ENCODE measurements around the gene ANAPC15. TPM values are rescaled to one million over a fixed set of nuclear protein-coding genes. Genes with fewer than 3 reads are reported as not detected.

ANAPC15 gene
- polyA plus RNA-seq, 3 donors: 92.6 to 112 (median 94.8) TPM

DNA sequence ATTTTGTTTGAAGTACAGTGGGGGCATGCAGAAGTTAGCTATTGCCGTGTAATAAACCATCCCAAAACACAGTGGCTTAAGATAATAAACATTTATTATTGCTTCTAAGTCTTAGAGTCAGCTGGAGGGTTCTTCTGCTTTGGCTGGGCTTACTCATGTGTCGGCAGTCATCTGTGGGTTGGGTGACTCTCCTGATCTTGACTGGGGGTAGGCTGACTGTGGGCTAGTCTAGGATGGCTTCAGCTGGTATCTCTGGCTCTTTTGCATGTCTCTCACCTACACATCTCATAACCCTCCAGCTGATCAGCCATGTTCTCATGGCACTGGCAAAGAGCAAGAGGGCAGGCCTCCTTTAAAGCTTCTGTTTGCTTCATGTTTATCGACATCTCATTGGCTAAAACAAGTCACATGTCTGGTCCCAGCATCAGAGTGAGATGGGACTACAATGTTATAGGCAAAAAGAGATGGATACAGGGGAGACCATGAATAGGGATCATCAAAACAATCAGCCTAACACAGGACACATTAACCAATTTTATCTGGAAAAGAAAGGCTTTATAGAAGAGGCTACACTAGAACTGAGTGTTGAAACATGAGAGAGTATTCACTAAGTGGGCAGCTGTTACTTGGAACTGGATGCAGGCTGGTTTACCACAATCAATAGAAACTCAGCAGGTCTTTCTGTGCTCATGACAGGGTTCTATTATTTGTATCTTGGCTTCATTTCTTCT, 26.7 kb downstream of the ANAPC15 start:
- Histone ChIP-seq H3K4me2 (replicated peaks; ENCODE audit: extremely low read depth, low read length, poor library complexity, severe bottlenecking) (no peak overlapping the region), H3K27me3 (ENCODE audit: control insufficient read depth in 2 of 2, insufficient read depth in 2 of 2, low read length in 2 of 2) (no peaks in the 10 kb centered on the region), H3K79me2 (ENCODE audit: insufficient read depth, low read length) (peaks cover 11% of the 10 kb centered on the region), H3K4me3 (replicated peaks in 1 of 3; ENCODE audit: low read depth in 2 of 3, low read length in 3 of 3) (no peak overlapping the region), H4K20me1 (ENCODE audit: insufficient read depth, low read length) (peaks cover 13% of the 10 kb centered on the region), H3K36me3 (replicated peaks in 1 of 2; ENCODE audit: control insufficient read depth in 1 of 2, insufficient read depth in 2 of 2, low read length in 2 of 2) (peaks cover 27 to 55% of the 10 kb centered on the region in 2 donors), H3K9me3 (replicated peaks in 1 of 2; ENCODE audit: control insufficient read depth in 1 of 2, insufficient read depth in 1 of 2, low read length in 2 of 2) (no peaks in the 10 kb centered on the region), H3K9ac (ENCODE audit: insufficient read depth, low read length, poor library complexity, severe bottlenecking) (no peak overlapping the region), H3K27ac (ENCODE audit: low read depth in 1 of 2, low read length in 2 of 2) (no peak overlapping the region), H2AFZ (ENCODE audit: insufficient read depth, low read depth, low read length, poor library complexity, severe bottlenecking) (no peak overlapping the region), H3K4me1 (ENCODE audit: control insufficient read depth in 1 of 2, insufficient read depth in 2 of 2, low read length in 2 of 2) (peaks cover 23 to 25% of the 10 kb centered on the region in 2 donors)
- no peak for TF ChIP-seq CTCF (IDR thresholded peaks at IDR 0.05)
- H3K4me1 Mint-ChIP-seq: peaks cover 24% of the 10 kb centered on the region
- peaks cover 42 to 44% of the 10 kb centered on the region in 2 donors for H3K36me3 Mint-ChIP-seq
- no CpG with 5 or more reads among the region's 3 CpGs for WGBS (ENCODE audit: insufficient coverage)
- DNase-seq: no peak
- H3K27ac Mint-ChIP-seq: peak overlapping the region in 4 of 7 donors; percentile 39 to 76 (median 56)
- intact Hi-C loops (cut with micrococcal nuclease): loop anchor here in 1 of 2 donors (5.0 kb wide), 1 partner anchor 58 kb away; no protein-coding TSS in a partner anchor
- no peak overlapping the region for H3K4me3 Mint-ChIP-seq
- H3K27me3 Mint-ChIP-seq (ENCODE audit: low read depth in 3 of 3): peaks cover 0 to 2% (median 0%) of the 10 kb centered on the region in 3 donors
- no peaks in the 10 kb centered on the region for H3K9me3 Mint-ChIP-seq

DNA sequence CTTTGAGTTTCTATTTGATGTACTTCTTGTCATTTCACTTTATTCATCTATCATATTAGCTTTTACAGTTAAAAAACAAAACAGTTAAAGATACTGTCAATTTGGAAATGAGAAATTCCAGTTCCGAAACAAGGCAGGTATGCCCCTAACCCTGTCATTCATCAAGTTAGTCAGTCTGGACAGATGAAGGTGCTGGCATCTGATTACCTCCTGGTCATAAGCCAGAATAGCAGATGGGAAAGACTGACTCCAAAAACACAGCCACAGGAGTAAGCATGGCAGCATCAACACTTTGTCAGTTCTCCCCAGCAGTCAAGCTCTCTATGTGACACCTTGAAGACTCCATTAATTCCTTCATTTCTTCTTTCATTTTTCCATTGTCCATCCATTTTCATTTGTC, 27.5 kb downstream of the ANAPC15 start:
- no peaks in the 10 kb centered on the region for H3K9me3 Mint-ChIP-seq
- H3K36me3 ChIP-seq (replicated peaks in 1 of 2; ENCODE audit: control insufficient read depth in 1 of 2, insufficient read depth in 2 of 2, low read length in 2 of 2): peaks cover 22 to 46% of the 10 kb centered on the region in 2 donors
- no CpG with 5 or more reads among the region's 1 CpG for WGBS (ENCODE audit: insufficient coverage)
- peaks cover 38% of the 10 kb centered on the region in 2 donors for H3K36me3 Mint-ChIP-seq
- peaks cover 0 to 2% (median 0%) of the 10 kb centered on the region in 3 donors for H3K27me3 Mint-ChIP-seq (ENCODE audit: low read depth in 3 of 3)
- H3K4me3 Mint-ChIP-seq: no peak overlapping the region
- no peak overlapping the region for H3K27ac Mint-ChIP-seq
- no peak overlapping the region for H3K27ac ChIP-seq (ENCODE audit: low read depth in 1 of 2, low read length in 2 of 2)
- no peaks in the 10 kb centered on the region for H3K9me3 ChIP-seq (replicated peaks in 1 of 2; ENCODE audit: control insufficient read depth in 1 of 2, insufficient read depth in 1 of 2, low read length in 2 of 2)
- H3K4me3 ChIP-seq (replicated peaks in 1 of 3; ENCODE audit: low read depth in 2 of 3, low read length in 3 of 3): no peak overlapping the region
- no peaks in the 10 kb centered on the region for H3K27me3 ChIP-seq (ENCODE audit: control insufficient read depth in 2 of 2, insufficient read depth in 2 of 2, low read length in 2 of 2)
- intact Hi-C loops (cut with micrococcal nuclease): loop anchor here in 1 of 2 donors (5.0 kb wide), 1 partner anchor 58 kb away; no protein-coding TSS in a partner anchor
- peaks cover 9% of the 10 kb centered on the region for H3K79me2 ChIP-seq (ENCODE audit: insufficient read depth, low read length)
- H3K4me1 ChIP-seq (ENCODE audit: control insufficient read depth in 1 of 2, insufficient read depth in 2 of 2, low read length in 2 of 2): peaks cover 20 to 25% of the 10 kb centered on the region in 2 donors
- TF ChIP-seq CTCF (IDR thresholded peaks at IDR 0.05): no peak
- no peak overlapping the region for H2AFZ ChIP-seq (ENCODE audit: insufficient read depth, low read depth, low read length, poor library complexity, severe bottlenecking)
- no peak overlapping the region for H3K4me2 ChIP-seq (replicated peaks; ENCODE audit: extremely low read depth, low read length, poor library complexity, severe bottlenecking)
- H4K20me1 ChIP-seq (ENCODE audit: insufficient read depth, low read length): peaks cover 4% of the 10 kb centered on the region
- no peak for DNase-seq
- no peak overlapping the region for H3K9ac ChIP-seq (ENCODE audit: insufficient read depth, low read length, poor library complexity, severe bottlenecking)
- peaks cover 25% of the 10 kb centered on the region for H3K4me1 Mint-ChIP-seq
